Parathyroid adenoma (tissue), 2 donors: ENCODE results near the gene STX8.

ENCODE experiments used
- H2AFZ ChIP-seq: fragments of 300-600 bp; sonication (generic); one replicate; pipeline ENCODE4 v1.7.0; 2017; ENCODE audit warnings: antibody characterized with exemption, mild to moderate bottlenecking
- H3K27ac ChIP-seq: fragments of 300-600 bp; sonication (generic); one replicate; pipeline ENCODE4 v1.7.0; 2017
- H3K27me3 ChIP-seq: fragments of 300-600 bp; sonication (generic); one replicate; pipeline ENCODE4 v1.7.0; 2017; ENCODE audit warnings: low read length; ENCODE audit not compliant: control insufficient read depth, insufficient read depth
- H3K36me3 ChIP-seq: fragments of 300-600 bp; sonication (generic); one replicate; pipeline ENCODE4 v1.7.0; 2017; ENCODE audit warnings: low read length; ENCODE audit not compliant: control insufficient read depth, insufficient read depth
- H3K4me1 ChIP-seq: fragments of 300-600 bp; sonication (generic); one replicate; pipeline ENCODE4 v1.7.0; 2017; ENCODE audit warnings: control low read depth
- H3K4me2 ChIP-seq: fragments of 300-600 bp; sonication (generic); one replicate; pipeline ENCODE4 v1.7.0; 2017; ENCODE audit warnings: low read length
- H3K4me3 ChIP-seq: fragments of 300-600 bp; sonication (generic); one replicate; pipeline ENCODE4 v1.7.0; 2017; ENCODE audit warnings: low read depth, low read length
- H3K79me2 ChIP-seq: fragments of 300-600 bp; sonication (generic); one replicate; pipeline ENCODE4 v1.7.0; 2017; ENCODE audit warnings: control low read depth
- H3K9ac ChIP-seq: fragments of 300-600 bp; sonication (generic); one replicate; pipeline ENCODE4 v1.7.0; 2017; ENCODE audit warnings: mild to moderate bottlenecking
- H3K9me3 ChIP-seq: fragments of 300-600 bp; sonication (generic); one replicate; pipeline ENCODE4 v1.7.0; 2017; ENCODE audit warnings: low read length; ENCODE audit not compliant: control insufficient read depth
- CTCF ChIP-seq: fragments of 300-600 bp; sonication (generic); IDR thresholded peaks from one replicate; pipeline ENCODE4 v1.7.0; 2017; ENCODE audit warnings: antibody characterized with exemption, mild to moderate bottlenecking
- donor health status: primary hyperparathyroidism.

STX8 gene

DNA sequence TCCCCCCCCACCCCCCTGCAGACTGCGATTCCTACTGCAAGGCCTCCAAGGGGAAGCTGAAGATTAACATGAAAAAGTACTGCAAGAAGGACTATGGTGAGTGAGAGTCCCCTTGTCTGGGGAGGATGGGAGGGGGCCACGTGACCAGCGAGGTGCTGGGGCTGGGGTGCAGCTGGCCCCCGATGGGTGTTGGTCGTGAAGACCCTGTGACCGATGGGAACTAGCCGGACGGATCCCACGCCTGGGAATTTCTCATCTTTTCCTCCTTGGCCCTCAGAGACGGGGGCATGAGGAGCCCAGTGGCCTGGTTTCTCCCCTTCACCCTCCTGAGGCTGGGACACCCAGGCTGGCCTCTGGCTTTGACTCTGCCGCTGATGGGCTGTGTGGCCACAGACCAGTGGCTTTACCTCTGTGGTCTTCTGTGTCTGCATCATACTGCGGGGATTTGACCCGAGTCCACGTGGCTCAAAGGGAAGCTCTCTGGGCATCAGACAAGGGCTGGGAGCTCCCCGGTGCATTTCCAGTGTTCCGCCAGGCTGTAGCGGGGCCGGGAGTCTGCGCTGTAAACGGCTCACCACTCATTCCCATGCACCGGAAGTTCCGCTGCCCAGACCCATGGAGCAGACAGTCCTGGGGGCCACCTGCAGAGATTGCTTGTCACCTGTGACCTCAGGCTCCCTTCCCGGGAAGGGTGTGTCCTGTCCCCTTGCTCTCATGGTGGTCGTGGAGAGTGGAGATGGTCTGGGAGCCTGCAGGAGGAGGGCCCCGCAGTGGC, 354.3 kb downstream of the STX8 start:
- no peaks in the 10 kb centered on the region for H3K36me3 ChIP-seq
- no peak overlapping the region for H2AFZ ChIP-seq
- no peaks in the 10 kb centered on the region for H3K79me2 ChIP-seq
- no peak overlapping the region for H3K9ac ChIP-seq
- no peak overlapping the region for H3K4me3 ChIP-seq
- H3K9me3 ChIP-seq: no peaks in the 10 kb centered on the region
- H3K4me2 ChIP-seq: no peak overlapping the region
- TF ChIP-seq CTCF: no peak
- H3K27ac ChIP-seq: no peak overlapping the region
- H3K4me1 ChIP-seq: no peaks in the 10 kb centered on the region
- no peaks in the 10 kb centered on the region for H3K27me3 ChIP-seq

- Histone ChIP-seq H3K9me3 (no peaks in the 10 kb centered on the region), H3K4me1 (no peaks in the 10 kb centered on the region), H3K9ac (no peak overlapping the region), H3K79me2 (no peaks in the 10 kb centered on the region), H3K36me3 (no peaks in the 10 kb centered on the region), H3K4me2 (no peak overlapping the region), H3K4me3 (no peak overlapping the region), H3K27ac (no peak overlapping the region), H2AFZ (no peak overlapping the region), H3K27me3 (no peaks in the 10 kb centered on the region)
- no peak for TF ChIP-seq CTCF
Measured at GRCh38 chr17:9220398-9221146, 355.0 kb downstream of the STX8 start.

- Histone ChIP-seq H3K4me3 (no peak overlapping the region), H3K27ac (no peak overlapping the region), H3K9ac (no peak overlapping the region)
Measured at GRCh38 chr17:9219631-9220397, 355.8 kb downstream of the STX8 start.

GRCh38 chr17:9218911-9219310, 356.7 kb downstream of the STX8 start:
- no peak overlapping the region for H3K4me2 ChIP-seq
- H3K79me2 ChIP-seq: no peaks in the 10 kb centered on the region
- no peak overlapping the region for H2AFZ ChIP-seq
- H3K36me3 ChIP-seq: no peaks in the 10 kb centered on the region
- H3K27ac ChIP-seq: no peak overlapping the region
- H3K4me3 ChIP-seq: no peak overlapping the region
- H3K9me3 ChIP-seq: no peaks in the 10 kb centered on the region
- no peaks in the 10 kb centered on the region for H3K27me3 ChIP-seq
- H3K9ac ChIP-seq: no peak overlapping the region
- H3K4me1 ChIP-seq: no peaks in the 10 kb centered on the region
- no peak for TF ChIP-seq CTCF

More at GRCh38 chr17:9219631-9220397, 355.8 kb downstream of the STX8 start:
- Histone ChIP-seq H3K9me3 (no peaks in the 10 kb centered on the region), H2AFZ (no peak overlapping the region), H3K4me2 (no peak overlapping the region), H3K4me1 (no peaks in the 10 kb centered on the region), H3K27me3 (no peaks in the 10 kb centered on the region), H3K79me2 (no peaks in the 10 kb centered on the region), H3K36me3 (no peaks in the 10 kb centered on the region)
- TF ChIP-seq CTCF: no peak
